HG03060 (cell line): ENCODE data around the gene TRIO.

Source experiments
- ATAC-seq: cut with Tn5 transposase; IDR thresholded peaks from one replicate; pipeline ENCODE4 v1.9.1; 2021; ENCODE audit warnings: low read depth, moderate number of reproducible peaks; ENCODE audit not compliant: unreplicated experiment

The TRIO gene

DNA sequence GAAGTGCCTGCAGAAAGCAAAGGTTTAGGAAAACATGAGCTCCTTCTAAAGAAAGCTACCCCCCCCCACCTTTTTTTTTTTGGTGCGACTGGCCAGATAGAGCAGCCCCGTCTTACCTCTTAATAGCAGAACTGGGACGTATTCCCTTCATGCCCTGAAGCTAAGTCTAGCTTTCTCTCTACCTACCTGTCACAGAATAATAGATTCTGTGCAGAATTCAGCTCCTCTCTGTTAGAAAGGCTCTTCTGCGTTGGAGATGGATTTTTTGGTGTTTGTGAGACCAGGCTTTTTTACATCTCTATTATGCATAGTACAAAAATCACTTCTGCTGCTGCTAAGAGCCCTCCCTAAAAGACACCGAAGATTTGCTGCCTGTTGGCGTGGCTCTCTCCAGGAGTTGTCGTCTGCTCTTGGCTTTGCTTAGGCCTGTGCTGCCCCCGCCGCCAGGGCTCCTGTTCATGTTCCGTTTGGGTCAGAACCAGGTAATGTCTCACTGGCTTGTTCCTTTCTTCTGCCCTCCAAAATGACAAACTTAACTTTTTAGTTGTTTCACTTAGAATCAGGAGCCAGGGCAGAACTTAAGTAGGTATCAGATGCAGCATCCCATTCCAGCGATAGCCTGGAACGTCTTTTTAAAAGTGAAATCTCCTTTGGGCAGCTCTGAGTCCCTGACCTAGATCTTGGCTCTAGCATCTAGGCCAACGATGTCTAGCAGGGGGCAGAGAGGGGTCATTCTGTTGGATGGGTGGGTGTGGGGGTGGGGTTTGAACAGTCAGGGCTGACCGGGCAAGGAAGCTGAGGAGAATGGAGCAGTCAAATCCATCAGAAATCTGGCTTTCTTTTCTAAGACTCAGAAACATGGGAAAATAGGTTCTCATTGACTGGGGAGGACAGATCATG is 2.5 kb downstream of the TRIO start:
- ATAC-seq, result no peak

GRCh38 chr5:14146725-14147124 is 3.6 kb downstream of the TRIO start:
- ATAC-seq, result no peak

- no peak for ATAC-seq
Measured at GRCh38 chr5:14147210-14147609, 4.1 kb downstream of the TRIO start.

DNA sequence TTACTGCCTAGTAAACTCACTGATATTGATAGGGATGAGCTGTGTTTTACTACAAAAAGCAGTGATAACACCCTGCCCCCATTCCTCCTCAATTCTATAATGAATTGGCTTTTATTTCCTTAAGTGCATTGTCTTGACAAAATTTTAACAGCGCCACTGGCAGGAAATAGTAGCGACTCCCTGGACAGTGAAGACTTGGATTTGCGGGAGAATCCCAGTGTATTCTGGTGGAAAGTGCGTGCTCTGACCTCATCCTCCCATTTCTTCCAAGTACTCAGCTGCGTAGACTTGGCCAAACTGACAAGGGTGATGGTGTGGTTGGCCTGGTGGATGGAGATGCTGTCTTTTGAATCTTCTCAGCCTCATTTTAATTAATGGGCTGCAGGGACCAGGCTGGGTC is 5.3 kb downstream of the TRIO start:
- ATAC-seq, result no peak

DNA sequence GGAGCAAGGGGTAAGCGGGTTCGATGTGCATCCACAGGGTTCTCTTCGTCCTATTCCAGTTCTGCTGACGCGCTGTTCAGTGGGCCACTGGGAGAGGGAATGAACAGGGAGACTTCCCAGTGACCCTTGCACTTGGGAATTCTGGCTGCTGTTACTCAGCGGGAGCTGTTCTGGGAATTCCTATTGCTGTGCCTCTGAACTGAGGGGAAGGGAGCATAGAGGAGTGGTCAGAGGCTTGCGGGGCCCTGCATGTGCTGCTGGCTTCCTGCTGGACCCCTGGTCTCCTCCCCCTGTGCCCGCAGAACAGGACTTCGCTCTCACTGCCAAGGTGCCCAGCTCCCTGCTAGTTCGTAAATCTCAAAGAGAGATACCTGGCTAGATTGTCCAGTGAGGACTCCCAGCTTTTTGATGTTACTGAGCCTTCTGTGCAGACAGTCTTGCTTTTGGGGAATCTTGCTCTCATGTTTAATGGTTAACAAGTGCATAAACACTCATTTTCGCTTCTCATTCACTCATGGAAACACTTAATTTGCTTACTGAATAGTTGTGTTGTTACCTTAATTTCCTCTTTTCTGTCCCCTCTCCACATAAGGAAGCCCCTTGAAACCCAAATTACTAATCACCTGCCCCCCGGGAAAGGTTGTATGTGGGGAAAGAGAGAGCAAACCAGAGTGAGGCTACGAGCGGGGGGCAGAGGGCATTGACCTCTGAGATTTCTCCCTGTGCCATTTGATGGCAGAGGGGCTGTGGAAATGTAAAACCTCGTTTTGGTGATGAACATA is 5.9 kb downstream of the TRIO start:
- ATAC-seq, result no peak

DNA sequence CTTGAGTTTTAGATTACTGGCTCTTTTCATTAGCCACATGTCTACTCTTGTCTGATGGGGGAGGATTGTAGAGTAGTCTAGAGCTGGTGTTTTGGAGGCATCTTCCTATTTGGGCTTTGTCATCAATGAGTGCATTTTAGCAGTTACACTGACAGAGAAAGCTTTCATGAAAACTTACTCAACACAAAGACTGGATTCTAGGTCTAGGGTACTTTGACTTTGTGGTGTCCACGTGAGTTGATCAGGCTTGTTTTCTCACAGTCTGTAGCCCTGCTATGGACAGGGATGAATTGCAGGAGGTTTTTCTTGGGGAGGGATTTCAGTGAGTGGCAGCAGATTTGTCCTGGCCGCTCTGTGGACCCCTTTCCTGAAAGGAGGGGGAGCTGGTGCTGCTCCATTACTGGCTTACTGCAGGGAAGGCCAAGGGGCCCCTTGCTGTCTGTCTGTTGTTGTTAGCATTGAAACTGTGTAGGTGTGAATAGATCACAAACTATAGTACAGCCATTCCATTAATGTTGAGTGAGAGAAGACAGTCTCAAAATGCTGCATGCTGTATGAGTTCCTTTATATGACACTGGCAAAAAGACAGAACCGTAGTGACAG is 6.6 kb downstream of the TRIO start:
- no peak for ATAC-seq

GRCh38 chr5:14151416-14151815 is 8.3 kb downstream of the TRIO start:
- ATAC-seq, result no peak

- ATAC-seq, result no peak
Measured at GRCh38 chr5:14153071-14153864, 10.1 kb downstream of the TRIO start.

DNA sequence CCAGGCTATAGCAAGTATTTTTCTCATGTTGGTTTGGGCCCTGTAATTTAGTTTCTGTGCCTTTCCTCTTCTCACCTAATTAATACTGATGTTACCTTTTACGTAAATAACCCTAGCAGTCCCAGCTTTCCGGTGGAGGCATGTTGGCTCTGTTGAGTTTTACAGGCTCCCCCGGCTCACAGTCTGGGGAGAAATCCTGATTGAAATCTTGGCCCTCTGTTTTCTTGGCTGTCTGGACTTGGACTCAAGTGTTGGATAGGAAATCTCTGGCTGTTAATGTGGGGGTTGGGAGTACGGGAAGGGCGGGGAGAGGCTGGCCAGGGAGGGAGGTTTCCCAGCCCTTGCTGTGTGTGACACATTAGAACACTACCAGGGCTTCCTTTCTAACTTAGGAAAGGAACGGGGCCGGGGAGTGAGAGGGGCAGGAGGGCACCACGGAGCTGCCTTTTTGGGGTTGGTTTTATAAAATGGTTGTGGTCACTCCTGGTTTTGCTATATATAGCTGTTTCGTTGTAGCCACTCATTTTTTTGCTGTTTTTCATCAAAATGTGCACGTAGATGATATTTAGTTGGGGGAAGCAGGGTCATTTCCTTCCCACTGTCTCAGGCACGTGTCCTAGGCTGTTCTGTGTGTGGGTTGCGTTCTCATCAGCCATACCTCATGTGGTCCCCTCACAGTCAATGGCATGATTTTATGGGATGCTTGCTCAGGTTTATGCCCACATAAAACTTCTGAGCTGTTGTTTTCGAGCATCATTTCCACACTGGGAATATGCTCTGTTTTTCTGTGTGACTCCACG is 11.0 kb downstream of the TRIO start:
- no peak for ATAC-seq

- peak; percentile 54 for ATAC-seq
Measured at GRCh38 chr5:14155075-14155474, 11.9 kb downstream of the TRIO start.

GRCh38 chr5:14155739-14156138 is 12.6 kb downstream of the TRIO start:
- ATAC-seq, result no peak

DNA sequence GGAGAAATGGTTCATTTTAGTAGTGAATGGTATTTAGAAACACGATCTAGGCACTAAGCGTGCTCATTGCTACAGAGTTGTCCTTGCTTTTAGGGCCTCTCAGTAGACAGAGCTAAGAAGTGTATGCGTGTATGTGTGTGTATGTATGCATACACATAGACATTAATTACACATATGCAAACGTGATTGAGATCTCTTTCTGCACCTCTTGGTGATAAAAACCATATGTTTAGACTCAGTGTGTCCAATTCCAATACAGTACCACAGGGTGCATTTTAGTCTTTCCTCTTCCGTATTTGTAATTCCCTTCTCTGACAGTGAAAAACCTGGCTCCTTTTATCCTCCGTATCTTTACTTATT is 13.1 kb downstream of the TRIO start:
- no peak for ATAC-seq

- peak; percentile 58 for ATAC-seq
Measured at GRCh38 chr5:14156650-14157492, 13.7 kb downstream of the TRIO start.

DNA sequence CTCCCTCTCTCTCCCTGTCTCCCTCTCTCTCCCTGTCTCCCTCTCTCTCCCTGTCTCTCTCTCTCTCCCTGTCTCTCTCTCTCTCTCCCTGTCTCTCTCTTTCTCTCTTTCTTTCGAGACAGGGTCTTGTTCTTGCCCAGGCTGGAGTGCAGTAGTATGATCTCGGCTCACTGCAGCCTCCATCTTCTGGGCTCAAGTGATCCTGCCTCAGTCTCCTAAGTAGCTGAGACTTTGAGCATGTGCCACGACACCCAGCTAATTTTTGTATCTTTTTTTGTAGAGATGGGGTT is 14.3 kb downstream of the TRIO start:
- no peak for ATAC-seq

DNA sequence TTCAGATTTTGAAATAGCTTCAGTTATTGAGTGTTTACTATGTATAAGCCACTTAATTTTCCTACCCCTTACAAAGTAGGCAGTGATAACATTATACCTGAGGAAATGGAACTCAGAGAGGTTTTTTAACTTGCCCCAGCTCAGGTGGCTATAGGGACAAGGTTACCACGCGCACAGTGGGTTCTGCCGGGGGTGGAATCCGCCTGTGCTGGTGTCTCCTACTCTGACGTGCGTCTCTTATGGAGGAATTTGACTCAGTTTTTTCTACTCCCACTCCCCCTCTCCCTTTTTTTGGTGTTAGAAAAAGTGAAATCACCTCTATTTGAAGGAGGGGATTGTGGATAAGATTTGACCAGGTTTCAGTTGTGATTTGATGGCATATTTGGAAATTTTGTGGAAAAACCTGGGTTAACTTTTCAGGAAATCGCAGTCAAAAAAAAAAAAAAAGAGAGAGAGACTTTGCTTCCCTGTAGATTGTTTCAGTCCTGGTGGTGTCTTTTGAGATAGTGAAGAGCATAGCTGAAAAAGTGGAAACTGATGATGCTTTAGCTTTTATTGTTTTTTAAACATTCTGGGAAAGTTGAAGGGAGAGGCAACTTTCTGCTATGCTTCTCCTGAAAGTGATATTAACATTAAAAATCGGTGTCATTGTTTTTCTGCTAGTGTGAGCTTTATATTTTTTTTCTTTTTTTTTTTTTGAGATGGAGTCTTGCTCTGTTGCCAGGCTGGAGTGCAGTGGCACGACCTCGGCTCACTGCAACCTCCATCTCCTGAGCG is 15.9 kb downstream of the TRIO start:
- no peak for ATAC-seq

- no peak for ATAC-seq
Measured at GRCh38 chr5:14161825-14162556, 18.8 kb downstream of the TRIO start.
